GM19324 (cell line): ENCODE measurements around the gene SORD.

Experiments used
- ATAC-seq: cut with Tn5 transposase; IDR thresholded peaks from one replicate; pipeline ENCODE4 v1.9.1; 2021; ENCODE audit warnings: mild to moderate bottlenecking, moderate library complexity; ENCODE audit not compliant: unreplicated experiment, low FRiP score

Gene SORD

GRCh38 chr15:45114076-45114750 lies 91.2 kb downstream of the SORD start, which contains the start of the genes DUOX2 and DUOXA2:
Gene DUOX2 (minus strand): TSS chr15:45114172. CDS start chr15:45113411, 761 bp downstream.
Gene DUOXA2 (plus strand): TSS chr15:45114326. CDS start chr15:45114606, 280 bp downstream.
- no peak for ATAC-seq

- no peak for ATAC-seq
These were observed 91.7 kb downstream of the SORD start for GRCh38 chr15:45114751-45115085.

DNA sequence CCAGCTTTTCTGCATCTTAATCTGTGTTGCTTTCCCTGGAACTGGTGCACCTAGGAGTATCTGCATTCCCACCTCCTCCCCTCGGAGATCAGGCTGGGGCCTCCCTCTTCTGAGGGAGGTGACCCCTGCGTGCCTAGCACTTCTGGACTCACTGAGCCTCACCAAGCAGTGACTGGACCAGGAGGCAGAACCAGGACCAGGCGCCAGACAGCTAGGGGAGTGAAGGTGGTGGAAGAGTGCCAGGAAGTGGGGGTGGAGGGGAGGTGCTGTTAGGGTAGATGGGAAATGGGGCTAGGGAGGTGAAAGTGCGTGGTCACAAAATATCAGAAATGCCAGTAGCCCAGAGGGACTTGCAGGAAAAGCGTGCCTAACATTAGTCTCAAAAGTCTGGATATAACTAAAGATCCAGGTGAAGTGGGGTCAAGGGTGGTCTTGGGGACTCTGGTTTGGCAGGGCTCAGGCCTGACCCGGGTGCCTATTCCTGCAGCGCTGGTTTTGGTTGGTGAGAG lies 92.4 kb downstream of the SORD start:
- no peak for ATAC-seq

- ATAC-seq = no peak
These were observed 93.0 kb downstream of the SORD start for GRCh38 chr15:45116006-45116481.

DNA sequence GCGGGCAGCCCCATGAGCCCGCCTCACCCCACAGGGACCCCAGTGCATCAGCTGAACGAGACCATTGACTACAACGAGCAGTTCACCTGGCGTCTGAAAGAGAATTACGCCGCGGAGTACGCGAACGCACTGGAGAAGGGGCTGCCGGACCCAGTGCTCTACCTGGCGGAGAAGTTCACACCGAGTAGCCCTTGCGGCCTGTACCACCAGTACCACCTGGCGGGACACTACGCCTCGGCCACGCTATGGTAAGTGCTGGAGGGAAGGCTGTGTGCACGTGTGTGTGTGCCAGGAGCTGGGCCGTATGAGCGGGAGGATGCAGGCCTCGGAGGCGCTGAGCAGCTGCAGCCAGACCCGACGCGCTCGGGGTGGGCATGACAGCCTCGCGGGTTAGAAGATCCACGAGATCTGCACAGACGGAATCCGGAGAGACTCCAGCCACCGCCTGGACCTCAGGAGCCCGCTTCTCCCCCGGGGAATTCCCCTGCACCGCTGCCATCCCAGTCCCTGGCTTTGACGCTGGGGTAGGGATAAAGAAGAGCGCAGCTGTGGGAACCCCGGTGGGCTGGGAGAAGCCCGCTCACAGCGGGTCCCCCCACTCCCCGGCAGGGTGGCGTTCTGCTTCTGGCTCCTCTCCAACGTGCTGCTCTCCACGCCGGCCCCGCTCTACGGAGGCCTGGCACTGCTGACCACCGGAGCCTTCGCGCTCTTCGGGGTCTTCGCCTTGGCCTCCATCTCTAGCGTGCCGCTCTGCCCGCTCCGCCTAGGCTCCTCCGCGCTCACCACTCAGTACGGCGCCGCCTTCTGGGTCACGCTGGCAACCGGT lies 93.7 kb downstream of the SORD start:
- ATAC-seq = no peak

GRCh38 chr15:45117308-45118130 lies 94.5 kb downstream of the SORD start:
- ATAC-seq = peak; percentile 12

DNA sequence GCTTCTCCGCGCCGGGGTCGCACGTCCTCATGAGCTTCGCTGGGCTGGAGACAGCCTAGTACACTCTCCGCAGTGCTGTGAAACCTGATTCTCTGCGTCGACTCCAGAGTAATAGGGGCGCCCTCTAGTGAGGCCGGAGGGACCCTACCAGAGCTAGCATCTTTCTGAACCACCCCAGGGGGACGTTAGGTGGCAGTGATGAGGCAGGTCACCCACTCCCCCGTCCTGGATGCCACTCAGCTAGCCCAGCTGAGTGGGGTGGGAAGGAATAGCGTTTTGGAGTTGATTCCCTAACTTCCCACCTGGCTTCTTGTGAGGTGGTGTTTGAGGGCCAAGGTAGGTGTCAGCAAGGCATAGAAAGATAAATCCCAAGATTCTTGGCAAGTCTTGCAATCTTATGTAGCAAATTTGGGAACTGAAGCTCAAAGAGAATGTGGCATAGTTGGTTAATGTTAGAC lies 95.2 kb downstream of the SORD start:
- peak; percentile 84 for ATAC-seq

GRCh38 chr15:45118996-45119395 lies 96.0 kb downstream of the SORD start:
- no peak for ATAC-seq

DNA sequence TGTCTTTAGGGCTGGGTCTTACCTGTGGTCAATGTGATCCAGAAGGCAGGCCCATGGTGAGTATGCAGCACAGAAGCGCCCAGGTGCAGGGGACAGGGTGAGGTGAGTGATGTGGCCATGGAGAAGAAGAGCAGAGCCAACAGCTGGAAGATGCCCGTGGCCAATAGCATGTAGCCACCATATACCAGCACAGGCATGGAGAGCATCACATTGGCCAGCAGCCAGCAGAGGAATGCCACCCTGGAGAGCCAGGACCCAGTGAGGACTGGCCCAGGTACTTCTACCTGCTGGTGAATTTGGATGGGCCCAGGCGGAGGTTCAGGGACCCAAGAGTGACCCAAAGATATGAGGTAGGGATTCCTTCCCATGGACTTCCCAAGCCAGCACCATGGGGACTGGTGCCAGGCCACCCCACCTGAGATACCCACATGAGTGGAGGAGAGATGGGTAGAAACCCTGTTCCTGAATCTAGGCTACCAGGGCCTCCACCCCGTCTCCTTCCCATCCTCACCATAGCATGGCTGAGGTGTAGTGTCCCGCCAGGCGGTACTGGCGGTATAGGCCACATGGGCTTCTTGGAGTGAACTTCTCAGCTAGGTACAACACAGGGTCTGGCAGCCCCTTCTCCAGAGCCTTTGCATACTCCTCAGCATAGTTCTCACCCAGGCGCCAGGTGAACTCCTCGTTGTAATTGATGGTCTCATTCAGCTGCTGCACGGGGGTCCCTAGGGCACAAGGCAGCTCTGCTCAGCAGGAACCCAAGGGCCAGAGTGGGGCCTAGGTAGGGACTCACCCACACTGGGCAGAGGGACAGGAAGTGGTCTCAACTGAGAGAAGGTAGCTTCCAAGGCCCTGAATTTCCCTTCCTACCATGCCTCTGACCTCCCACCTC lies 97.3 kb downstream of the SORD start:
- no peak for ATAC-seq

- no peak for ATAC-seq
These were observed 98.0 kb downstream of the SORD start for GRCh38 chr15:45121020-45121419.

DNA sequence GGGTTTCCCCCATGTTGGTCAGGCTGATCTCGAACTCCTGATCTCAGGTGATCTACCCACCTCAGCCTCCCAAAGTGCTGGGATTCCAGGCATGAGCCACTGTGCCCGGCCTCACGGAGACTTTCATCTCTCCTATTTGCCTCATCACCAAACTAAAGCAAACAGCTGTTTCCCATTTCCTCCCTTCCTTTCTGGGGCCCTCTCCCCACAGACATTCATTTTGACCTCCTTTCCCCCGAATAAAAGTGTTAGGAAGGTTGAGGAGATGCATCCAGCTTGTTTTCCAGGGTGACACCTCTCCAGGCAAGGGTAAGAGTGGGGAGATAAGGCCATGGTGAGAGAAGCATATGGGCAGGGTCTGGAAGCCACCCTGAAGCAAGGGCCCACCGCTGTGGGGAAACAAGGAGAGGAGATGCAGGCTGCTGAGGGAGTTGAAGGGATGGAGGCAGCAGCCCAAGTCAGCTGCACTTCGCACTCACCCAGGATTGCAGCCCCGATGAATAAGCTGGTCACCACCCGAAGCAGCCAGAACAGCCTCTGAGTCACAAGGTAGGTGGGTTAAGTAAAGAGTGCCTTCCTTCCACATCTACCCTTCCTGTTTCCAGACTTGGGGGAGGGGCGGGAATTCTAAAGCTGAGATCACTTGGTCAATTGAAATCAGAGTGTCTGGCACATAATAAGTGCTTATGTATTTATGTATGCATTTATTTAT lies 98.9 kb downstream of the SORD start:
- no peak for ATAC-seq

GRCh38 chr15:45122719-45123118 lies 99.7 kb downstream of the SORD start:
- no peak for ATAC-seq

DNA sequence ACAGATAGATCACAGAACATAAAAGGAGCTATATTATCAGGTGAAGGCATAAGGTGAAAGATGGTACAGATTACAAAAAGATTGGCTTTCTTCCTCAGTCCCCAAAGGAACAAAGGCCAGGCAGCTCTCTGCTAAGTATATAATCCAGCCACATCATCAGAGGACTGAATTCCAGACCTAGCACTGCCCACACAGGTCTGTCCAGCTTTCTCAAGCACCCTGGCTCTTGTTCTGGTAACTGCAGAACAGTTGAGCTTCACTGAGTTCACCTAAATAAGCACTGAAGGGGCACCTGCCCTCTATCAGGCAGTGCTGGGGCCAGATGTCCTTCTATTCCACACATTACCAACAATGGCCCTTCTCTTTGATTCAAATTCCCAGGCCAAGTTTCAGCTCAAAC lies 100.4 kb downstream of the SORD start:
- no peak for ATAC-seq

- ATAC-seq = no peak
These were observed 103.7 kb downstream of the SORD start for GRCh38 chr15:45126535-45127158.
